Fibroblast of lung (primary cell): ENCODE results near the gene ZNF394. TPM values are rescaled to one million over a fixed set of nuclear protein-coding genes. Genes with fewer than 3 reads are reported as not detected.

ENCODE experiments used
- DNase-seq, 2 donors: peaks; one replicate each; pipeline versions ENCODE4 v3.0.0 to v3.0.0-alpha.2; 2010; ENCODE audit warnings: low read depth in 2 of 2
- H2AFZ ChIP-seq: 2 replicates; pipeline ENCODE4 v1.5.1; 2012; ENCODE audit warnings: low read length, control low read depth, inconsistent platforms
- H3K27ac ChIP-seq: 2 replicates; pipeline ENCODE4 v1.5.1; 2011; ENCODE audit warnings: low read length, control low read depth; ENCODE audit not compliant: insufficient read depth
- H3K27me3 ChIP-seq: 2 replicates; pipeline ENCODE4 v1.5.1; 2011; ENCODE audit warnings: mild to moderate bottlenecking, low read length; ENCODE audit not compliant: control insufficient read depth, insufficient read depth
- H3K36me3 ChIP-seq: 2 replicates; pipeline ENCODE4 v1.5.1; 2011; ENCODE audit warnings: low read length; ENCODE audit not compliant: control insufficient read depth, insufficient read depth
- H3K4me1 ChIP-seq: 2 replicates; pipeline ENCODE4 v1.5.1; 2011; ENCODE audit warnings: low read length; ENCODE audit not compliant: control insufficient read depth, insufficient read depth; ENCODE audit errors: extremely low read depth
- H3K4me2 ChIP-seq: 2 replicates; pipeline ENCODE4 v1.5.1; 2011; ENCODE audit warnings: low read length, control low read depth; ENCODE audit not compliant: insufficient read depth; ENCODE audit errors: extremely low read depth
- H3K4me3 ChIP-seq, 4 experiments: fragments of 200-600 bp in 1 of 4; sonication (generic) in 1 of 4; replicated peaks in 1 of 4; 2 replicates each; pipeline ENCODE4 v1.5.1; 2011 to 2016; ENCODE audit warnings: low read length in 4 of 4, low read depth in 3 of 4, mild to moderate bottlenecking in 3 of 4, control low read depth in 2 of 4, inconsistent platforms in 1 of 4, mixed read lengths in 1 of 4; ENCODE audit not compliant: insufficient read depth in 1 of 4; ENCODE audit errors: control extremely low read depth in 1 of 4
- H3K79me2 ChIP-seq: 2 replicates; pipeline ENCODE4 v1.5.1; 2012; ENCODE audit warnings: mild to moderate bottlenecking, low read length, inconsistent platforms; ENCODE audit not compliant: control insufficient read depth, insufficient read depth
- H3K9ac ChIP-seq: 2 replicates; pipeline ENCODE4 v1.5.1; 2011; ENCODE audit warnings: mild to moderate bottlenecking, low read length, control low read depth; ENCODE audit not compliant: insufficient read depth
- H3K9me3 ChIP-seq: 2 replicates; pipeline ENCODE4 v1.5.1; 2012; ENCODE audit warnings: low read depth, low read length; ENCODE audit not compliant: control insufficient read depth, insufficient read depth
- H4K20me1 ChIP-seq: 2 replicates; pipeline ENCODE4 v1.5.1; 2011; ENCODE audit warnings: low read length; ENCODE audit not compliant: control insufficient read depth, insufficient read depth; ENCODE audit errors: extremely low read depth
- EZH2 ChIP-seq: IDR thresholded peaks from 2 replicates; pipeline ENCODE4 v1.5.1; 2012; ENCODE audit warnings: low read length, control low read depth, mild to moderate bottlenecking; ENCODE audit errors: missing control alignments
- polyA plus RNA-seq, 2 donors: library from polyadenylated mRNA; depleted of rRNA in 1 of 2; stranded (reverse) in 1 of 2; unstranded in 1 of 2; fragments of >200 nt; gene quantifications; 2 replicates each; pipeline ENCODE4 v1.2.1, GENCODE V29; 2011 to 2012; ENCODE audit warnings: missing spikeins in 1 of 2
- total RNA-seq: library from RNA; depleted of rRNA; stranded (reverse); fragments of >200 nt; gene quantifications from 2 replicates; pipeline ENCODE4 v1.2.1, GENCODE V29; 2014
- TF ChIP-seq, protein P1 (sequence below), 2 donors: IDR thresholded peaks in 1 of 2; conservative IDR thresholded peaks in 1 of 2; 1 replicate in 1 of 2; 2 replicates in 1 of 2; pipeline ENCODE4 v1.5.1; 2011 to 2012; ENCODE audit warnings: low read length in 2 of 2, control low read depth in 1 of 2, inconsistent platforms in 1 of 2, low read depth in 1 of 2, mild to moderate bottlenecking in 1 of 2

ZNF394 gene
- total and polyA plus RNA-seq, 2 donors (not counting 1 experiment from before 2014, with no cell fraction given) = 9.5 to 20.1 TPM

GRCh38 chr7:99525713-99526440, 25.8 kb upstream of the ZNF394 start:
- Histone ChIP-seq H4K20me1 (peaks cover 1% of the 10 kb centered on the region), H3K4me2 (no peak overlapping the region), H3K27ac (no peak overlapping the region), H3K27me3 (no peaks in the 10 kb centered on the region), H3K9ac (no peak overlapping the region), H3K4me1 (no peaks in the 10 kb centered on the region), H2AFZ (no peak overlapping the region), H3K79me2 (no peaks in the 10 kb centered on the region), H3K9me3 (no peaks in the 10 kb centered on the region), H3K4me3 (no peak overlapping the region), H3K36me3 (peaks cover 13% of the 10 kb centered on the region)
- TF ChIP-seq EZH2 = no peak
- TF ChIP-seq, protein P1, sequence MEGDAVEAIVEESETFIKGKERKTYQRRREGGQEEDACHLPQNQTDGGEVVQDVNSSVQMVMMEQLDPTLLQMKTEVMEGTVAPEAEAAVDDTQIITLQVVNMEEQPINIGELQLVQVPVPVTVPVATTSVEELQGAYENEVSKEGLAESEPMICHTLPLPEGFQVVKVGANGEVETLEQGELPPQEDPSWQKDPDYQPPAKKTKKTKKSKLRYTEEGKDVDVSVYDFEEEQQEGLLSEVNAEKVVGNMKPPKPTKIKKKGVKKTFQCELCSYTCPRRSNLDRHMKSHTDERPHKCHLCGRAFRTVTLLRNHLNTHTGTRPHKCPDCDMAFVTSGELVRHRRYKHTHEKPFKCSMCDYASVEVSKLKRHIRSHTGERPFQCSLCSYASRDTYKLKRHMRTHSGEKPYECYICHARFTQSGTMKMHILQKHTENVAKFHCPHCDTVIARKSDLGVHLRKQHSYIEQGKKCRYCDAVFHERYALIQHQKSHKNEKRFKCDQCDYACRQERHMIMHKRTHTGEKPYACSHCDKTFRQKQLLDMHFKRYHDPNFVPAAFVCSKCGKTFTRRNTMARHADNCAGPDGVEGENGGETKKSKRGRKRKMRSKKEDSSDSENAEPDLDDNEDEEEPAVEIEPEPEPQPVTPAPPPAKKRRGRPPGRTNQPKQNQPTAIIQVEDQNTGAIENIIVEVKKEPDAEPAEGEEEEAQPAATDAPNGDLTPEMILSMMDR (conservative IDR thresholded peaks at IDR 0.05 in 1 of 2, IDR thresholded peaks at IDR 0.05 in 1 of 2; ENCODE audit: low read depth in 1 of 2, low read length in 2 of 2) = peak in 1 of 2 donors; percentile 24
- DNase-seq = peak in 1 of 2 donors; percentile 15

DNA sequence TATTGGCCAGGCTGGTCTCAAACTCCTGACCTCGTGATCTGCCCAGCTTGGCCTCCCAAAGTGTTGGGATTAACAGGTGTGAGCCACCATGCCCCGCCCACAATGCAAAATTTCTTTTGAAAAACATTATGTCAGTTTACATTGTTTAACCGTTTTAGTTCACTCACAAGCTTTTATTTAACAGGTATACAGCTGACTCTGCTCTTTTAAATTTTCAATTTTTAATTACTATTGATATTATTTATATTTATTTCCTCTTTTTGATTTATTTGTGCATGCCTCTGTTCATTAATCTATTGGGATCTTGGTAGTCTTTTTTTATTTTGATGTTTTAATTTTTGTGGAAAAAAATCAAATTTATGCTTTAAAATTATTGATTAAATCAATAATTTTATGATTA, 21.3 kb upstream of the ZNF394 start:
- Histone ChIP-seq H3K36me3 (peaks cover 15% of the 10 kb centered on the region), H2AFZ (no peak overlapping the region), H3K4me2 (no peak overlapping the region), H3K27ac (no peak overlapping the region), H3K27me3 (no peaks in the 10 kb centered on the region), H4K20me1 (peaks cover 1% of the 10 kb centered on the region), H3K4me3 (no peak overlapping the region), H3K79me2 (no peaks in the 10 kb centered on the region), H3K9ac (no peak overlapping the region), H3K9me3 (no peaks in the 10 kb centered on the region), H3K4me1 (no peaks in the 10 kb centered on the region)
- no peak for DNase-seq
- TF ChIP-seq, protein P1 (conservative IDR thresholded peaks at IDR 0.05 in 1 of 2, IDR thresholded peaks at IDR 0.05 in 1 of 2; ENCODE audit: low read depth in 1 of 2, low read length in 2 of 2) = no peak
- no peak for TF ChIP-seq EZH2

DNA sequence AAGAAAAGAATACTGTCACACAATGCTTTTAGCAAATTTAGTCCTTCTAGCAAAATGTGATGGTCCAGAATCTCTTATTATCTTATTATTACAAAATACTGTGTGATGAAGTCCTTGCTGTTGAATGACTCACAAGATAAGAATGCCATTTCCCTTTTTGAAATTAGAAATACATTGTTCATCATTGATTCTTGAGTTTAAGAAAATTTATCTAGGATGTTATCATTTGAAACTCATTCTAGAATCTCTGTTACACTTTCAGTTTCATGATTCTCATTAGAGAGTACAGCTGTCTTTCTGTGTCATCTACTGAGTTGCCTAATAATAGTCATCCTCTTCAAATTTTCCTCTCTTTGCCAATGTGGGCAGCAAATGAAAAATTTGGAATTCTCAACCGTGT, 14.0 kb upstream of the ZNF394 start:
- H2AFZ ChIP-seq = no peak overlapping the region
- no peaks in the 10 kb centered on the region for H3K27me3 ChIP-seq
- no peak overlapping the region for H3K9ac ChIP-seq
- TF ChIP-seq, protein P1 (conservative IDR thresholded peaks at IDR 0.05 in 1 of 2, IDR thresholded peaks at IDR 0.05 in 1 of 2; ENCODE audit: low read depth in 1 of 2, low read length in 2 of 2) = no peak
- no peak for TF ChIP-seq EZH2
- peaks cover 3% of the 10 kb centered on the region for H3K4me1 ChIP-seq
- H3K27ac ChIP-seq = no peak overlapping the region
- no peaks in the 10 kb centered on the region for H4K20me1 ChIP-seq
- H3K9me3 ChIP-seq = no peaks in the 10 kb centered on the region
- H3K4me2 ChIP-seq = no peak overlapping the region
- H3K36me3 ChIP-seq = peaks cover 10% of the 10 kb centered on the region
- DNase-seq = peak; percentile 28 to 32
- no peak overlapping the region for H3K4me3 ChIP-seq
- peaks cover 6% of the 10 kb centered on the region for H3K79me2 ChIP-seq
